CD14-positive monocyte (primary cell): ENCODE measurements around the gene STMN3. TPM values are rescaled to one million over a fixed set of nuclear protein-coding genes. Genes with fewer than 3 reads are reported as not detected.

Experiments used
- DNase-seq, 3 donors: peaks; one replicate each; pipeline ENCODE4 v3.0.0-alpha.2; 2011 to 2022
- H2AFZ ChIP-seq: 2 replicates; pipeline ENCODE4 v1.6.0; 2012; ENCODE audit warnings: mild to moderate bottlenecking, low read depth, low read length, inconsistent platforms; ENCODE audit not compliant: insufficient read depth, poor library complexity, severe bottlenecking
- H3K27ac ChIP-seq, 2 donors: 1 replicate in 1 of 2; 2 replicates in 1 of 2; pipeline ENCODE4 v1.5.1; 2012 to 2013; ENCODE audit warnings: low read length in 2 of 2, control low read depth in 1 of 2, inconsistent platforms in 1 of 2, low read depth in 1 of 2, mild to moderate bottlenecking in 1 of 2
- H3K27me3 ChIP-seq, 2 donors: one replicate each; pipeline versions ENCODE4 v1.6.0 to v1.6.1; 2011 to 2013; ENCODE audit warnings: low read length in 2 of 2; ENCODE audit not compliant: control insufficient read depth in 2 of 2, insufficient read depth in 2 of 2
- H3K36me3 ChIP-seq, 2 donors: replicated peaks in 1 of 2; 1 replicate in 1 of 2; 2 replicates in 1 of 2; pipeline versions ENCODE4 v1.5.1 to v1.6.1; 2012 to 2013; ENCODE audit warnings: low read length in 2 of 2, control low read depth in 1 of 2, inconsistent platforms in 1 of 2, mild to moderate bottlenecking in 1 of 2; ENCODE audit not compliant: insufficient read depth in 2 of 2, control insufficient read depth in 1 of 2
- H3K4me1 ChIP-seq, 2 donors: 1 replicate in 1 of 2; 2 replicates in 1 of 2; pipeline versions ENCODE4 v1.5.1 to v1.6.1; 2012 to 2013; ENCODE audit warnings: low read length in 2 of 2, control low read depth in 1 of 2, inconsistent platforms in 1 of 2, mild to moderate bottlenecking in 1 of 2, moderate library complexity in 1 of 2; ENCODE audit not compliant: insufficient read depth in 2 of 2, control insufficient read depth in 1 of 2
- H3K4me2 ChIP-seq: replicated peaks from 2 replicates; pipeline ENCODE3; 2012; ENCODE audit warnings: low read length, moderate library complexity, mild to moderate bottlenecking; ENCODE audit not compliant: poor library complexity, severe bottlenecking; ENCODE audit errors: extremely low read depth
- H3K4me3 ChIP-seq, 3 experiments: fragments of 200-600 bp in 1 of 3; sonication (generic) in 1 of 3; replicated peaks in 1 of 3; 1 replicate in 2 of 3; 2 replicates in 1 of 3; pipeline ENCODE4 v1.5.1; 2011 to 2013; ENCODE audit warnings: low read length in 3 of 3, mild to moderate bottlenecking in 3 of 3, control low read depth in 2 of 3, low read depth in 2 of 3, inconsistent platforms in 1 of 3, moderate library complexity in 1 of 3
- H3K79me2 ChIP-seq: 2 replicates; pipeline ENCODE4 v1.6.0; 2012; ENCODE audit warnings: mild to moderate bottlenecking, control low read depth, inconsistent platforms, low read length, moderate library complexity; ENCODE audit not compliant: insufficient read depth
- H3K9ac ChIP-seq: 2 replicates; pipeline ENCODE4 v1.6.0; 2017; ENCODE audit warnings: low read length, mild to moderate bottlenecking; ENCODE audit not compliant: insufficient read depth, poor library complexity, severe bottlenecking
- H3K9me3 ChIP-seq, 2 donors: replicated peaks in 1 of 2; 1 replicate in 1 of 2; 2 replicates in 1 of 2; pipeline versions ENCODE4 v1.5.1 to v1.6.1; 2012 to 2013; ENCODE audit warnings: low read length in 2 of 2, control low read depth in 1 of 2; ENCODE audit not compliant: control insufficient read depth in 1 of 2, insufficient read depth in 1 of 2
- H4K20me1 ChIP-seq: 2 replicates; pipeline ENCODE4 v1.6.0; 2012; ENCODE audit warnings: mild to moderate bottlenecking, low read length, control low read depth, moderate library complexity; ENCODE audit not compliant: insufficient read depth
- H3K27ac Mint-ChIP-seq, 7 donors: one replicate each; pipeline ENCODE4 v1.8.0; 2020; ENCODE audit warnings: mild to moderate bottlenecking in 7 of 7, mixed read lengths in 7 of 7, moderate library complexity in 6 of 7, inconsistent platforms in 2 of 7
- H3K27me3 Mint-ChIP-seq, 3 donors: one replicate each; pipeline ENCODE4 v1.8.0; 2021 to 2022; ENCODE audit warnings: low read depth in 3 of 3, mild to moderate bottlenecking in 3 of 3, mixed read lengths in 3 of 3, moderate library complexity in 3 of 3, inconsistent platforms in 1 of 3
- H3K36me3 Mint-ChIP-seq, 2 donors: one replicate each; pipeline ENCODE4 v1.8.0; 2020; ENCODE audit warnings: mixed read lengths in 2 of 2, inconsistent platforms in 1 of 2, mild to moderate bottlenecking in 1 of 2
- H3K4me1 Mint-ChIP-seq: one replicate; pipeline ENCODE4 v1.8.0; 2020; ENCODE audit warnings: mild to moderate bottlenecking, mixed read lengths
- H3K4me3 Mint-ChIP-seq, 2 donors: one replicate each; pipeline ENCODE4 v1.8.0; 2020; ENCODE audit warnings: mild to moderate bottlenecking in 2 of 2, mixed read lengths in 2 of 2, moderate library complexity in 1 of 2
- H3K9me3 Mint-ChIP-seq, 7 donors: one replicate each; pipeline ENCODE4 v1.8.0; 2020 to 2022; ENCODE audit warnings: mixed read lengths in 7 of 7, mild to moderate bottlenecking in 6 of 7, moderate library complexity in 6 of 7, inconsistent platforms in 2 of 7
- WGBS: methylation state at CpG from one replicate; pipeline ENCODE4 v1.1.5; 2013; ENCODE audit warnings: missing lambda C conversion rate; ENCODE audit not compliant: insufficient coverage; 5-methylcytosine and 5-hydroxymethylcytosine counted together
- intact Hi-C, 2 donors: fragments of 100-400 bp; cut with micrococcal nuclease; formaldehyde crosslinking; loops; one replicate each; pipeline versions ENCODE4 v1.15.0 to v1.15.1; 2023
- polyA plus RNA-seq, 3 donors: library from polyadenylated mRNA; depleted of rRNA in 1 of 3; unstranded in 2 of 3; stranded (reverse) in 1 of 3; fragments of 300-500 nt in 2 of 3; fragments of >200 nt in 1 of 3; fragmentation: Illumina TruSeq in 2 of 3; gene quantifications; 1 replicate in 2 of 3; 2 replicates in 1 of 3; pipeline ENCODE4 v1.2.3, GENCODE V29; 2012 to 2021
- TF ChIP-seq, protein P1 (sequence below): fragments of 200-600 bp; IDR thresholded peaks from one replicate; pipeline ENCODE4 v1.8.0; 2022; ENCODE audit warnings: antibody characterized with exemption, mild to moderate bottlenecking

STMN3 gene
- polyA plus RNA-seq, 3 donors = 0.10 to 8.1 (median 0.15) TPM

DNA sequence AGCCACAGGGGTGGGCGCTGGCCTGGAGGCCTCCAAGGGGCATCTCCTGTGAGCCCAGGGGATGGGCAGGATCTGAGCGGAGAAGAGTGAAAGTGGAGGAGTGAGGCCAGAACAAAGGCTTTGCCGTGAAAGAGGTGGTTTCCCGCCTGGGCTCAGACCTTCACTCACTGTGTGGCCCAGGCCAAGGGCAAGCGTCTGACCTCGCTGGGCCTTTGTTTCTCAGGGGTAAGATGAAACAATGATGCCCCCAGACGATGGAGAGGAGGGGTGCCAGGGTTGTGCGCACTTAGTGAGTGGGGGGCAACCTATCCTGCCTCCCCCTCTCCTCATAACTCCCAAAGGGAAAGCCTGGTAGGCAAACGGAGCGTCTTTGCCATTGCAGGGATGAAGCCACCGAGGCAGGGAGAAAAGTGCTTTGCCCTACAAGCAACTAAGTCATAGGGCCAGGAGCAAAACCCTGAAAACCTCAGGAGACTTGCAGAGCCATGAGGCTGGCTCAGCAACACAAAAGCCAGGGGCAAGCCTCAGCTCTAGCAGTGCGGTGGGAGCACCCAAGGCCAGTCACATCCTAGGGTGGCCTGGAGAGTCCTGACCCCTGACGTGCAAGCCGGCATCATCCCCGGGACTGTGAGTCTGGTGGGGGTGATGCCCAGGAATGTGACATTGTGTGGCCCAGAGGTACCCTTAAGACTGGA is 897 bp upstream of the STMN3 start:
- peaks cover 3% of the 10 kb centered on the region in 2 donors for H3K36me3 Mint-ChIP-seq
- intact Hi-C loops = no loop called here
- peaks cover 34% of the 10 kb centered on the region for H3K4me1 Mint-ChIP-seq
- Histone ChIP-seq H3K27me3 (peaks cover 16 to 33% of the 10 kb centered on the region in 2 donors), H3K4me3 (peak overlapping the region in 1 of 3 experiments; percentile 55), H3K27ac (no peak overlapping the region), H3K79me2 (peaks cover 2% of the 10 kb centered on the region), H3K9me3 (peaks cover 0 to 7% of the 10 kb centered on the region in 2 donors), H3K36me3 (no peaks in the 10 kb centered on the region), H3K4me2 (peak overlapping the region; percentile 69), H3K4me1 (peaks cover 31 to 42% of the 10 kb centered on the region in 2 donors), H2AFZ (no peak overlapping the region), H4K20me1 (no peaks in the 10 kb centered on the region), H3K9ac (no peak overlapping the region)
- peaks cover 19 to 39% (median 35%) of the 10 kb centered on the region in 3 donors for H3K27me3 Mint-ChIP-seq
- H3K27ac Mint-ChIP-seq = peak overlapping the region in 1 of 7 donors; percentile 50
- peak overlapping the region; percentile 31 to 57 for H3K4me3 Mint-ChIP-seq
- no peak for DNase-seq
- H3K9me3 Mint-ChIP-seq = peaks cover 0 to 8% (median 3%) of the 10 kb centered on the region in 7 donors
- WGBS = 76% methylated on average over 7 of the region's 15 CpGs
- TF ChIP-seq, protein P1, sequence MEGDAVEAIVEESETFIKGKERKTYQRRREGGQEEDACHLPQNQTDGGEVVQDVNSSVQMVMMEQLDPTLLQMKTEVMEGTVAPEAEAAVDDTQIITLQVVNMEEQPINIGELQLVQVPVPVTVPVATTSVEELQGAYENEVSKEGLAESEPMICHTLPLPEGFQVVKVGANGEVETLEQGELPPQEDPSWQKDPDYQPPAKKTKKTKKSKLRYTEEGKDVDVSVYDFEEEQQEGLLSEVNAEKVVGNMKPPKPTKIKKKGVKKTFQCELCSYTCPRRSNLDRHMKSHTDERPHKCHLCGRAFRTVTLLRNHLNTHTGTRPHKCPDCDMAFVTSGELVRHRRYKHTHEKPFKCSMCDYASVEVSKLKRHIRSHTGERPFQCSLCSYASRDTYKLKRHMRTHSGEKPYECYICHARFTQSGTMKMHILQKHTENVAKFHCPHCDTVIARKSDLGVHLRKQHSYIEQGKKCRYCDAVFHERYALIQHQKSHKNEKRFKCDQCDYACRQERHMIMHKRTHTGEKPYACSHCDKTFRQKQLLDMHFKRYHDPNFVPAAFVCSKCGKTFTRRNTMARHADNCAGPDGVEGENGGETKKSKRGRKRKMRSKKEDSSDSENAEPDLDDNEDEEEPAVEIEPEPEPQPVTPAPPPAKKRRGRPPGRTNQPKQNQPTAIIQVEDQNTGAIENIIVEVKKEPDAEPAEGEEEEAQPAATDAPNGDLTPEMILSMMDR = no peak

- peaks cover 16 to 33% of the 10 kb centered on the region in 2 donors for H3K27me3 ChIP-seq
- Mint-ChIP-seq H3K4me1 (peaks cover 20% of the 10 kb centered on the region), H3K9me3 (peaks cover 0 to 8% (median 3%) of the 10 kb centered on the region in 7 donors), H3K36me3 (peaks cover 0 to 3% of the 10 kb centered on the region in 2 donors), H3K27ac (no peak overlapping the region), H3K4me3 (peak overlapping the region; percentile 31 to 87), H3K27me3 (peaks cover 20 to 39% (median 35%) of the 10 kb centered on the region in 3 donors)
- H3K9ac ChIP-seq = no peak overlapping the region
- no peaks in the 10 kb centered on the region for H3K79me2 ChIP-seq
- peaks cover 0 to 7% of the 10 kb centered on the region in 2 donors for H3K9me3 ChIP-seq
- DNase-seq = no peak
- peak overlapping the region; percentile 50 for H2AFZ ChIP-seq
- H4K20me1 ChIP-seq = no peaks in the 10 kb centered on the region
- TF ChIP-seq, protein P1 = no peak
- H3K4me3 ChIP-seq = peak overlapping the region in 1 of 3 experiments; percentile 55
- H3K4me2 ChIP-seq = peak overlapping the region; percentile 69
- no peaks in the 10 kb centered on the region for H3K36me3 ChIP-seq
- intact Hi-C loops = no loop called here
- H3K27ac ChIP-seq = no peak overlapping the region
- H3K4me1 ChIP-seq = peaks cover 19 to 29% of the 10 kb centered on the region in 2 donors
- under 1% methylated on average over 66 of the region's 91 CpGs for WGBS
Measured at GRCh38 chr20:63652192-63652980, 838 bp downstream of the STMN3 start.
